NOMO-1 treated with dmso at 0.1 percent for 144 hours (cell line): ENCODE data around the gene ST3GAL4.

Source experiments
- DNase-seq: peaks from one replicate; lab custom pipeline; 2025; ENCODE audit not compliant: unreplicated experiment; lab: John Stamatoyannopoulos, UW

Gene ST3GAL4

GRCh38 chr11:126405374-126405773, 49.9 kb downstream of the ST3GAL4 start:
- no peak for DNase-seq

GRCh38 chr11:126405906-126406305, 50.4 kb downstream of the ST3GAL4 start:
- DNase-seq, result no peak

GRCh38 chr11:126406368-126406767, 50.9 kb downstream of the ST3GAL4 start:
- DNase-seq, result no peak

DNA sequence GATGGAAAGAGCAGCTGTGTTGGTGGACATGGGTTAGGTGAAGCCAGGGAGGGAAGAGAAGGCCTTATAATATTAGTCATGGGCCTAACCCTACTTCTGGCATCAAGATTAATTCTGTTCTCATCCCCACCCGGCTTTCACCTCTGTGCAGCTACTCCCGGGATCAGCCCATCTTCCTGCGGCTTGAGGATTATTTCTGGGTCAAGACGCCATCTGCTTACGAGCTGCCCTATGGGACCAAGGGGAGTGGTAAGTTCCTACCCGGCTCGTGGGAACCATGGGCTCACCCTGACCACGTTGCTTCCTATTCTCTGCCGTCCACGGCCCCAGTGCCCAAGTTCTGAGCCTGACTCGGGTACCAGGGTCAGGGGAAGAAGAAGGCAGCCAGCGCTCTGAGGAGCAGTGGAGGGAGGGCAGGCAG, 51.6 kb downstream of the ST3GAL4 start:
- no peak for DNase-seq

DNA sequence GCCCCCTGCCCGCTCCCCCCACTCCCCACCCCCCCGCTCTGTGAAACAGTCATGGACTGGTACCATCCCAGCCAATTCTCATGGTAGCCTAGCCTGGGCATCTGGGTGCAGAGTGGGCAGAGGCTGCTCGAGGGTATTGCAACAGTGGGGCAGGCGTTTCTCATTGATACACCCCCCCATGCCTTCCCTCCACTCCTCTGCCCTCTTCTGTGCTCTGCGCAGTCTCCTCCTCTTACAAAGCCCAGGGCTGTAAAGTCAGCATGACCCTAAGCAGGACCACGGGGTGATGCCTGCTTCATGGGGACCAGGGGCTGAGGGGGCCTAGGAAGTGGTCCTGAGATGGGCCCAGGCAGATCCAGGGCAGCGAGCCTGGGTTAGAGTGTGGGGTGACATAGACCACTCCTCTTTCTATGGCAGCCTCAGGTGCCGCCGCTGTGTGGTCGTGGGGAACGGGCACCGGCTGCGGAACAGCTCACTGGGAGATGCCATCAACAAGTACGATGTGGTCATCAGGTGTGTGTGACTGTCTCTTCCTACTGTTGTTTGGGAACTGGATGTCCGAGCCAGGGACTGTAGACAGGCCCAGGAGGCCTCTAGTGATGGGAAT, 52.3 kb downstream of the ST3GAL4 start:
- DNase-seq, result no peak

- DNase-seq, result no peak
These were observed 53.0 kb downstream of the ST3GAL4 start for GRCh38 chr11:126408496-126408895.

DNA sequence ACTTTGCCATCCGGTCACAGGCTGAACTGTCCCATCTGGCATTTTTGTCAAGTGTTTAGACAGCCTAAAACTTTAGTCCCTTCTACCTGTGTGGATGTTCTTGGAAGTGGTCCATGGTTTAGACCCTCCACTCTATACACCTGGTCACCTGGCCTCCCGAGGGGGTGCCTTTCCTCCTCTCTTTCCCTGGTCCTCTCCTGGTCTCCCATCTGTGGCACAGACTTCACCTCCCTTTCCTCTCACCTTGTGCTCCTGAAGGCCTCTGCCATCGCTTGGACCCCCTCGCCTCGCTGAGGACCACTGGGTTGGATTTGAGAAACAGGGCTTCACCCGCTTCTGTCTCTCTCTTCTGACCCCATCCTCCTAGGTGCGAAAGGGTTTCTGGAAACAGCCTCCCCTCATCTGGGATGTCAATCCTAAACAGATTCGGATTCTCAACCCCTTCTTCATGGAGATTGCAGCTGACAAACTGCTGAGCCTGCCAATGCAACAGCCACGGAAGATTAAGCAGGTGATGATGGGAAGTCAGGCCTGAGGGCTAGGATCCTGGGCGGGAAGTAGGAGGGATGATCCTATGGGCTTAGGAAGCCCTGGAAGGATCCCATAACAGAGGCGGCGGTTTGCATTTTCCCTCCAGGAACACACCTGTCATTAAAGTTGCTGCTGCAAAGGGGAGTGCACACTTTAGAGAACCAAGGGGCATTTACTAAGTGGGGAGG, 53.6 kb downstream of the ST3GAL4 start:
- no peak for DNase-seq

DNA sequence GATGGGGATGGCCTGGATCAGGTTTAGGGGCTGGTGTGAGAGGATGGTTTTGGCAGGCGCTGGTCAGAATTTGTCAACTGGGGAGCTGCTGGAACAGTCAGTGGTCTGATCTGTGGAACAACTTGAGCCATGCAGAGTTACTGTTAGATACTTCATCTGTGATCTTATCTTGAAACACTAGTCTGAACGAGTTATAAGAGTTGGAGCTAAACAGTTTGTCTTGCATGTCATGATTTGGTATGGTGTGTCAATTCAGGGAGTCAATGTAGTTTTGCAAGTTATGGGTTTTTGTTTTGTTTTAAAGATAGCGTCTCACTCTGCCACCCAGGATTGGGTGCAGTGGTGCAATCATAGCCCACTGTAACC, 54.1 kb downstream of the ST3GAL4 start:
- no peak for DNase-seq

DNA sequence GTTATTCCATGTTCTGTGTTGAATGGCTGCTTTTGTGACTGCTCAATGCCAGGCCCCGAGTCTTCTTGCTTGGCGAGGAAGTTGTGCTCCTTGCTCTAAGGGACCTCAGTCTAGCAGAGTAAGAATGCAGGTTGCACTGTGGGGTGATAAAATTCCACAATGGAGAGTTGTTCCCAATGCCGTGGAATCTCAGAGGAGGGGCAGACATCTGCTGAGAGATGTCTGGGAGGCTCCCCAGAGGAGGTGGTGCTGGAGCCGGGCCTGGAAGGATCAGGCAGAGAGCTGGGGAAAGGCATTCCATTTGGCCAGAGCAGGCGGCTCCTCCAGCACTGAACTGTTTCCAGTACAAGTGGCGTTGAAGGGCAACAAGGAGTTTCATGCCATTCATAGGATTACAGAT, 55.2 kb downstream of the ST3GAL4 start:
- DNase-seq, result no peak

DNA sequence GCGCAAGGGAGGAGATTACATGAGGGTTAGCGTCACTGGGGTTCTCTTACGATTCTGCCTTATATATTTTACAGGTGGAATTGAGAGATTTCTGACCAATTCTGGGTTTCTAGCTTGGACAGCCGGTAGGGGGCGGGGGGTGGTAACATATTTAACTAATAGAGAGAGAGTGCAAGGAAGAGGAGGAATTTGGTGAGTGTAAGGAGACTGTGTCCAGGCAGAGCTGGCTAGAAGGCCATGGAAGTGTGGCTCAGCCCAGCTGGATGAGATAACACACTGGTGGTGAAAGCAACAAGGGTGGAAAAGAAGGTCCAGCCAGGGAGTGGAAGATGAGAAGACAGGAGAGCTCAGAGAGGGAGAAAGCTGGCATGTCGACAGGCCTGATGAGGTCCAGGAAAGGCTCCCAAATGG, 56.5 kb downstream of the ST3GAL4 start:
- no peak for DNase-seq

GRCh38 chr11:126413426-126413825, 57.9 kb downstream of the ST3GAL4 start:
- DNase-seq, result no peak

DNA sequence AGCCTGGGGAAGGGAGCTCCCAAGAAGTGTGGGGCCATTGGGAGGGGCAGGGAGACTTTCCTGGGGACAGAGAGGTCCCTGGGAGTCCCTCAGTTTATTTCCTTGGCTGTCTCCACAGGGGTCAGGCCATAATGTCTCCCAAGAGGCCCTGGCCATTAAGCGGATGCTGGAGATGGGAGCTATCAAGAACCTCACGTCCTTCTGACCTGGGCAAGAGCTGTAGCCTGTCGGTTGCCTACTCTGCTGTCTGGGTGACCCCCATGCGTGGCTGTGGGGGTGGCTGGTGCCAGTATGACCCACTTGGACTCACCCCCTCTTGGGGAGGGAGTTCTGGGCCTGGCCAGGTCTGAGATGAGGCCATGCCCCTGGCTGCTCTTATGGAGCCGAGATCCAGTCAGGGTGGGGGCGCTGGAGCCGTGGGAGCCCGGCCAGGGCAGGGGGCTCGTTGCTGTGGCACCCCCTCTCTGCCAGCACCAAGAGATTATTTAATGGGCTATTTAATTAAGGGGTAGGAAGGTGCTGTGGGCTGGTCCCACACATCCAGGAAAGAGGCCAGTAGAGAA, 58.4 kb downstream of the ST3GAL4 start:
- no peak for DNase-seq

DNA sequence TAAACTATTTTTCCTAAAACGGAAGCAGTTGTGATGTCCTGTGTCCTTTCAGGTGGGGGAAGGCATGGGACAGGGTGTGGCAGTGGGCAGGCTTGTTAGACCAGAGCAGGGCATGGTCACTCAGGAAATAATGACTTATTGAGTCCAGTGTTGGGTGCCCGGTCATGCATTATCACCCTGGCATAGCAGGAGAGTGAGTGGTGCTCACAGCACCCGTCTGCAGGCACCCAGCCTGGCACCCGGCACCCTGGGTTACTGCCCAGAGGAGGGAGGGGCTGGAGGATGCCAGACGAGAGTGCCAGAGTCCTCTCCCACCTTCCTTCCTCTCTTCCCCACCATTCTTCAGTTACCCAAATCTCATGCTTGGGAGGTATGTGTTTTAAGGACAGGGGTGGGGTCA, 59.1 kb downstream of the ST3GAL4 start:
- no peak for DNase-seq

DNA sequence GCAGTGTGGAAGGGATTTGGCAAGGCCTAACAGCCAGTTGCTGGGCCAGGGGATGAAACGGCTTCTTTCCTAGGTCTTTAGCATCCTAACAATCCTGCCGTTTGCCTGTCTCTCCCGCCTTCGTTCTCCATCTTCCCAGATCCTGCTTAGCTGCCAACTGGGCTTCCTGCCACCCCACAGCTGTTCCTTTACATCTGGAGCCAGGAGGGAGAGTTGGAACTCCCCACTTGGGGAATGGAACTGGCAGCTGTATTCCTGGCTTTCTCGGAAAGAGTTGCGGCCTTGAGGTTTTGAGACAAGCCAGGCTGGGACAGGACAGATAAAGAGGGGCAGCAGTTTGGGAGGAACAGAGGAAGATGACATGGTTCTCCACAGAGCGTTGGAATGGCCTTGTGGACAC, 59.6 kb downstream of the ST3GAL4 start:
- DNase-seq, result no peak

DNA sequence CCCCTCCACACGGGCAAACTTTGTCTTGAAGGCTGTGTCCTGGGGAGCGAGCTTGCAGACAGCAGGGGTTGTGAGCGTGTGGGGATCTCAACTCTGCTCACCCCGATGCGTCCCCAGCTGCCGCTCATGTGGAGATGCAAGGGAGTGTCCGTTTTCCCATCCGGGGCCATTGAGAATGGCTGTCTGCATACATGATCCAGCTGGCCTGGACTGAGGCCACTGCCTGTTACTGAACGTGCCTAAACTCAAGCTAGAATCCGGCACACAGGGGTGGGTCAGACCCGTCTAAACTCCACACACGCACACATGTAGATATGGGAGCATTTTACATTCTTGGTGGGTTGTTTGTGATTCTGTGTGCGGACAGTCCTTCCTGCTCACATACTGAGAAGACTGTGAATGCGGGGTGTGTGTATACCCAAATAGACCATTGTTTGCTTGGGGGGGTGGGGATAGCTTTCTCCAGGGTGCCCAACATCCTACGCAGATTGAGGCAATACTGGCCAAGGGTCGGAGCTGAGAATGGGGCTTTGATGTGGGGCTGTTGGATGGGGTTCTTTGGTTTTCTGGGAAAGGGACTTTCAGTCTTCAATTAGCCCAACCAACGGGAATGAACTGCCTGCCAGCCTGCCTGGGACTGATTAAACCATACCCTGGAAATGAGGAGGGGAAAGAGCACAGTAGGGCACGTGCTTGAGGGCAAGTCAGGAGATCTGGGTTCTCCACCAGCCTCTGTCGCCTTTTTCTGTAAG, 60.4 kb downstream of the ST3GAL4 start:
- DNase-seq, result no peak

GRCh38 chr11:126416542-126417090, 61.1 kb downstream of the ST3GAL4 start:
- no peak for DNase-seq

- no peak for DNase-seq
These were observed 61.8 kb downstream of the ST3GAL4 start for GRCh38 chr11:126417091-126417862.

DNA sequence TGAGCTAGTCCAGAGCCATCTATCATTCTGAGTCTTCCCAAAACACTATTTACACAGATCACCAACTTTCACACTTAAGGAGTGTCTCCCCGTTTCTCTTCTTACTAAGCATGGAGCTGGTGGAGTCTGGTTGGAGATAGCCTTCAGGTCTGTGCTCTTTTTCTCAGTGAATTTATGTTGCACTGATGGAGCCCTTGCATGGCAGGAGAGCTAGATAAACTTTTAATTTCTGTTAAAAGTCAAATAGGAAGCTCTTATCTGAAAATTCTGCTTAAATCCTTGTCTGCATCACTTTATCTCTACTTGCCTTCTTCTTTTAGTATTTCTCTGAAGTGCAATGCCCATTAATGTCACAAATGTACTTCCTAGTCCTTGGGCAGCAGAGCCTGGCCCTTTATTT, 63.4 kb downstream of the ST3GAL4 start:
- DNase-seq, result no peak

GRCh38 chr11:126419801-126420697, 64.6 kb downstream of the ST3GAL4 start:
- peak; percentile 60 for DNase-seq

GRCh38 chr11:126420698-126421256, 65.3 kb downstream of the ST3GAL4 start:
- no peak for DNase-seq
